ENCODE results near the gene DPAGT1.
A peak's percentile ranks its signal among the peaks of the same experiment; 100 is the strongest.
"Not testable (repeated sequence)": the region's sequence is repeated elsewhere in the genome, so short reads cannot be mapped to it uniquely, and the experiment has no call there.

DPAGT1 gene

GRCh38 chr11:119101759-119102423 lies at the start of gene DPAGT1:
Gene DPAGT1, minus strand, starts transcription at chr11:119101853. Its CDS starts 198 bp downstream, at chr11:119101655.
- DNase-seq, result peak; percentile 66

- DNase-seq, result no peak
Observed at GRCh38 chr11:119149786-119150275, 48.2 kb upstream of the DPAGT1 start.

DNA sequence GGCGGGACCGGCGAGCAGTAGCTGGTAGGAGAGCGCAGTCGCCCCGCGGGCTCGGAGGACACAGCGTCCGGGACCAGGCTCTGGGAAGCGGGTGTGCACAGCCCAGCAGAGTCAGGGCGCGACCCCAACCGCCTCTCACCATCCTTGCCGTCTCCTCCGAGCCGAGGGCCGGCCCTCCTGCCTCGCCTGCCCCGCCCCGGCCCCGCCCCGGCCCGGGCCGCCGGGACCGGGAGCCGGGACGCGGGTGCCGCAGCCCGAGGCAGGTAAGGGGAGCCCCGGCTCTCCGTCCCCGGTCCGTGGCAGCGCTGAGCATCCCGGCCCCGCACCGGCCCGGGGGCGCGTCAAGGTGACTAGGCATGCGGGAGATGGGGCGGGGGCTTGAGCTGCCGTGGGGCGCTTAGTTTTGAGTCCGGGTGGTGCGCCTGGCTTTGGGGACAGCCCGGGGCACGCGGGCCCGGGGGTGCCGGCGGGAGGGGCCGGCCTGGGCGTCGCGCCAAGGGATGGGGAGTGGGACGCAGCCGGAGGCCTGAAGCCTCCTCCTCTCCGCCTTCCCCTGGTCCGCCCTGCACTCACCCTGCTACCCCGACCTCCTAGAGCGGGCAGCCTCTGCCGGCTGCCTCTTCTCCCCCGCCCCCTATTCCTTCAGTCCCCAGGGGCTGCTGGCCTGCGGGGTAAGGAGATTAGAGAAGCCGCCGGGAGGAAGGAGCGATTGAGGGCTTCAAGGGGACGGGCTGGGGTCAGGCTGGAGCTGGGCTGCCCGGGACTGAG lies 47.5 kb upstream of the DPAGT1 start, which contains the start of gene ABCG4:
Gene ABCG4 (plus strand): TSS at position 35 of the 768 bp plus-strand sequence. CDS start 914 bp downstream, outside the sequence.
- DNase-seq, result no peak

- DNase-seq, result no peak
Observed at GRCh38 chr11:119148720-119149017, 47.0 kb upstream of the DPAGT1 start.

GRCh38 chr11:119147604-119148333 lies 46.1 kb upstream of the DPAGT1 start:
- no peak for DNase-seq

DNA sequence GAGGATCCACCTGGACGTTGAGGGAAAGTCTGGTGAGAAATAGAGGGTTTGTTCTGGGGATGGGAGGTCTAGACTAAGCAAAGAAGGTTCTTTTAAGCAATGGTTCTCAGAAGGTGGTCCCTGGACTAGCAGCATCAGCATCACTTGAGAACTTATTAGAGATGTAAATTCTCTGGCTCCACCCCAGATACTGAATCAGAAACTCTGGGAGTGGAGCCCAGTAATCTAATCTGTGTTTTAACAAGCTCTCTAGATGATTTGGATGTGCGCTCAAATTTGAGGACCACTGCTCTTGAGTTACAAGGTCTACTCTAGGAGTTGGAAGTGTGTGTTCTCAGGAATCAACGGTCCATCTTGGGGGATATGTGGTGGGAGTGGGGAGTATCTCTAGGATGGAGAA lies 43.9 kb upstream of the DPAGT1 start:
- no peak for DNase-seq

GRCh38 chr11:119144825-119145486 lies 43.3 kb upstream of the DPAGT1 start:
- DNase-seq, result peak; percentile 22

GRCh38 chr11:119139276-119139675 lies 37.6 kb upstream of the DPAGT1 start:
- not testable (repeated sequence) for DNase-seq

GRCh38 chr11:119134389-119134978 lies 32.8 kb upstream of the DPAGT1 start:
- DNase-seq, result no peak

- DNase-seq, result no peak
Observed at GRCh38 chr11:119130662-119131061, 29.0 kb upstream of the DPAGT1 start.

DNA sequence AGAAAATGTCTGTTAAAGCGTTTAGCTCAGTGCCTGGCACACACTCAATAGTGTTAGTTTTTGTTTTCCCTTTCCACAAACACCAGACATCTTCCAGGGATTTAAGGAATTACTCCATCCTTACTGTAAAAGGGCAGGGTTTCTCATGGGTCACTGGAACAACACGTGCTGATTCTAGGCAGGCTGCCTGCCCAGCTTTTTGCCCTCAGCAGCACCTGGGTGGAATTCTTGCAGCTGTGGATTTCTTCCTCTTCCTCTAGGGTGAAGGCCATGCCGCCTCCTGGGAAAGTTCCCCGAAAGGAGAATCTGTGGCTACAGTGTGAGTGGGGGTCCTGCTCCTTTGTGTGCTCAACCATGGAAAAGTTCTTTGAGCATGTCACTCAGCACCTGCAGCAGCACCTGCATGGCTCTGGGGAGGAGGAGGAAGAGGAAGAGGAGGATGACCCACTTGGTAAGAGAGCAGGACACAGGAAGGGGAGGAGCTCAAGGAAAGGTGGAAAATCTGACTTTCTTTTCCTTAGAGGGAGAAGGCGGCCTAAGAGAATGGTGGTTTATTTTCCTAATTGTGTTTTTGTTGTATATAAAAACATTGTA lies 25.1 kb upstream of the DPAGT1 start:
- DNase-seq, result no peak

DNA sequence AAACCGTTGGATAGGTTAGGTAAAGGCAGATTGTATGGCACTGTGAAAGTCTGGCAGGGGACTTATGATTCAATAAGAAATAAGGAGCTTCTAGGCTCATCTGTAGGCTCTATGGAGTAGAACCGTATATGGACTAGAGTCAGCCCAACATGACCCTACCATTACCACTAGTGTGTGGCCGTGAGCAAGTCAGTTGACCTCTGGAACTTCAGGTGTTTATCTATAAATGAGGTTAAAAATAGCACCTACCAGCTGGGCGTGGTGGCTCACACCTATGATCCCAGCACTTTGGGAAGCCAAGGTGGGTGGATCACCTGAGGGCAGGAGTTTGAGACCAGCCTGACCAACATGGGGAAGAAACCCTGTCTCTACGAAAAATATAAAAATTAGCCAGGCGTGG lies 24.2 kb upstream of the DPAGT1 start:
- DNase-seq, result no peak

DNA sequence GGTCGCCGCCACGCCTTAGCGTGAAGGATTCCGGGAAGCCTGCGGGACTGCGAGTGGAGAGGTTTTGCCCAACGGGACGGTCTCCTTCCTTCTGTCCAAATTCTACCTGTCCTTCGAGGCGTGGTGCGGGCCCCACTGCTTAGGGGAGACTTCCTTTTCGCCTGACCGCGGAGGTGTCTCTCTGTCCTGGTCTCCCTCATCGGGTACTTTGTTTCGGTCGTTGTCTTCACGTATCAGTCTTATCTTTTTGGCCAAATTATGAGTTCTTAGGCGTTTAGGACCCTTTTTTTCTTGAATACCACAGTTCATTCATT lies 20.1 kb upstream of the DPAGT1 start:
- DNase-seq, result no peak

- peak; percentile 95 for DNase-seq
Observed at GRCh38 chr11:119121008-119121810, 19.6 kb upstream of the DPAGT1 start, which contains the start of gene HINFP. Gene HINFP, plus strand, starts transcription at chr11:119121580. Its CDS starts 5,365 bp downstream, at chr11:119126945.

- no peak for DNase-seq
Observed at GRCh38 chr11:119120639-119121007, 19.0 kb upstream of the DPAGT1 start.

DNA sequence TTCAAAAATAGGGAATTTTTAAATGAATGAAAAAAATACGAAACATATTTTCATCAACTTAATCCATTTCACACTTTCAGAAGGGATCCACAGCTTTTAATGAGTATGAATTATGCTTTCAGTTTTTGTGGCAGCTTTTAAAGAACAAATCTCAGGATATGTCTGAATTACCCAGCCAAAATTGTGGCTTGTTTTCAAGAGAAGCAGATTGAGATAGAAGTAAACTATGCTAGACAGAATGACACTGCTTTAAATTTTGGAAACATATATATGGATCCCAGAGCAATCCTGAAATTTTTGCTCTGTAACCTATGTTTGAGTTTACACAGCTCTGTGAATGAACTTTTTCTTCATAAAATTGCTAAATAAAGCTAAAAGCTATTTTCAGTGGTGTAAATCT lies 17.3 kb upstream of the DPAGT1 start:
- DNase-seq, result no peak

GRCh38 chr11:119118227-119118626 lies 16.6 kb upstream of the DPAGT1 start:
- no peak for DNase-seq

DNA sequence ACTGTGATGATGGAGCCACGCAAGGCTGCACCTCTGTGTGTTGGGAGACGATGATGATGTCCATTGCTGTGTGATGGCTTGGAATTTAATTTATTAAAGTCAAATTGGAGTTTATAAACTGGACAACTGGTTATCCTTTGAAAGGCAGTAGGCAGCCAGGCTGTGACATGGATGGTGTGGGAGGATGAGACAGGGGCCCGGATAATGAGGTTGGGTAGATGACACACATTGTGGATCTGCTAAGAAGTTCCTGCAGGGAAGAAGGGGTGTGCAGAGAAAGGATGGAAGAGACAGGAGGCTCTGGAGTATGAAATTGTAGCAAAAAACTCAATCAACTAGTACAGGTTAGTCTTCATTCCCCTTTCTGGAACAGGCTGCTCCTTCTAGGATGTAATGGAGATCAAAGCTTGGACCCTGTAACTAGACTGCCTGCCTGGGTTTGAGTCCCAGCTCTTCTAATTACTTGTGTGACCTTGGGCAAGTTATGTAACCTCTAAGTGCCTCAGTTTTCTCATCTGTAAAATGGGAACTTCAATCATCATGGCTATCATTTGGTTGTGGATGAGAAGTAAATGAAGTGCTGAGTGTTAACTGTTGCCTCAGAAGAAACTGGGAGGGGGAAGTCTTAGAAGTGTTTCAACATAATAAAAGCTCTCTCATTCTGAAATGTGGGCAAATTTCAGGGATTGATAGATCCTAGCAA lies 15.5 kb upstream of the DPAGT1 start:
- no peak for DNase-seq

GRCh38 chr11:119116601-119117000 lies 14.9 kb upstream of the DPAGT1 start:
- DNase-seq, result no peak

GRCh38 chr11:119116235-119116594 lies 14.6 kb upstream of the DPAGT1 start:
- no peak for DNase-seq
